DMS53 (cell line): ENCODE results near the gene TNRC18.
A peak's percentile ranks its signal among the peaks of the same experiment; 100 is the strongest.

Experiments used
- DNase-seq: peaks from one replicate; lab custom pipeline; 2025; lab: John Stamatoyannopoulos, UW

TNRC18 gene

DNA sequence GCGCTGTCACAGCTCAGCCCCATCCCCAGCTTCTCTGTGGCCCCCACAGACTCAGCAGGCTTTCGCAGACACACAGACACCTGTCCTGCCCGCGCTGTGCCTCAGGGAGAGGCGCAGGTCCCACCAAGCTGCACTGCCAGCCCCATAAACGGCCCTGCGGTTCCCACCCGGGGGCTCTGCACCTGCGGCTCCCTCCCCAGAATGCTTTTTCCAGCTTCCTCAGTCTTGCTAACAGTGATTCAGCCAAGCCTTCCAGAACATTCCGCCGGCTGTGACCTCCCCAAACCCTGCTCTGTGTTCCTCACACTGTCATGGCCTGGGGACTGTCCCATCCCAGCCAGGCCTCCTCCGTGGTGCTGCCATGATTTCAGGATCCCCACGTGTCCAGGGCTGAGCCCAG is 27.8 kb upstream of the TNRC18 start:
- no peak for DNase-seq

DNA sequence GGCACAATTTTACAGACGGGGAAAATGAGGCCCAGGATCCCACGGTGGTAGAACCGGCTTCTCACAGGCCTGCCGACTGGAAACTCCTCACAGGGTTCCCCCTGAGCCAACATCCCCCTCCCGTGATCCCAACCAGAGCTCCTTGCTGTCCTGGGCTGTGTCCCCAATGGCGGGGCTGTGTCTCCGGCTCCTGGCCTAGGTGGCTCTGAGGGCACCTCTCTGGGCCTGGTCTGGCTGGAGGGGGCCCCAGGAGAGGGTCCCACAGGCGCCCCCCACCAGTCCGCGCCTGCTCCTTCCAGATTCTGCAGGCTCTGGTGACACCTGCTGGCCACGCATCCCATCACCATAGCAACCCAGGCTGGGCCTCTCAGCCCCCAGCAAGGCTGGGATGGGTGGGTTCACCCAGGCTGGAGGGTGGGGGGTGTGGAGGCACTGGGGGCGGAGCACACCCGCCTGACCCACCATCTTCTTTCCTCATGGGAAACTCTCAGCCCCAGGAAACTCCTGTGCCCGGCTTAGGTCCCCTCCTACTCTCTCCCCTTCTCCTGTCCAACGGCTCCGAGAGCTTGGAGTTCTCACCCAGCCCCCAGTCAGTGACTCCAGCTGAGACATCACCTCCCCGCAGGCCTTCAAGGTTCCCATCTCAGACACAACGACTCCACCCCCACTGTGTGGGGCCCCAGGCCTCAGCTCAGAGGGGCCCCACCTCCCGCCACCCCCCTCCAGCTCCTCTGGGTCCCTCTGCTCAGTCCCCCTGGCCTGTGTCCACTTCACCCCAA is 27.1 kb upstream of the TNRC18 start:
- DNase-seq, result peak; percentile 66

GRCh38 chr7:5448378-5449037 is 24.9 kb upstream of the TNRC18 start:
- no peak for DNase-seq

- DNase-seq, result no peak
These were observed 22.5 kb upstream of the TNRC18 start for GRCh38 chr7:5445981-5446594.

DNA sequence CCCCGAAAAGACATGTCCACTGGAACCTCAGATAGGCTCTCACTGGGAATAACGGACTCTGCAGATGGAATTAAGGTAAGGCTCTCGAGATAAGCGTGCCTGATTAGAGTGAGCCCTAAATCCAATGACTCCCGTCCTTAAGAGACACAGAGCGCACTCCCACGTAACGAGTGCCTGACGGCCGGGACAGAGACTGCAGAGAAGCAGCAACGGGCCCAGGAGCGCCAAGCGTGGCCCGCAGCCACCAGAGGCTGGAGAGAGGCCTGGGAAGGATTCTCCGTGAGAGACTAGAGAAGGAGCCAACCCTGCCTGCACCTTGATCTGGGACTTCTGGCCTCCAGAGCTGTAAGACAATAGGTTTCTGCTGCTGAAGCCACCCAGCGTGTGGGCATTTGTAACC is 20.0 kb upstream of the TNRC18 start:
- DNase-seq, result no peak

- no peak for DNase-seq
These were observed 19.2 kb upstream of the TNRC18 start for GRCh38 chr7:5442757-5443305.

GRCh38 chr7:5441840-5442503 is 18.3 kb upstream of the TNRC18 start:
- no peak for DNase-seq

- DNase-seq, result no peak
These were observed 16.2 kb upstream of the TNRC18 start for GRCh38 chr7:5439572-5440496.

GRCh38 chr7:5439209-5439571 is 15.6 kb upstream of the TNRC18 start:
- no peak for DNase-seq

GRCh38 chr7:5437987-5438386 is 14.4 kb upstream of the TNRC18 start:
- no peak for DNase-seq

DNA sequence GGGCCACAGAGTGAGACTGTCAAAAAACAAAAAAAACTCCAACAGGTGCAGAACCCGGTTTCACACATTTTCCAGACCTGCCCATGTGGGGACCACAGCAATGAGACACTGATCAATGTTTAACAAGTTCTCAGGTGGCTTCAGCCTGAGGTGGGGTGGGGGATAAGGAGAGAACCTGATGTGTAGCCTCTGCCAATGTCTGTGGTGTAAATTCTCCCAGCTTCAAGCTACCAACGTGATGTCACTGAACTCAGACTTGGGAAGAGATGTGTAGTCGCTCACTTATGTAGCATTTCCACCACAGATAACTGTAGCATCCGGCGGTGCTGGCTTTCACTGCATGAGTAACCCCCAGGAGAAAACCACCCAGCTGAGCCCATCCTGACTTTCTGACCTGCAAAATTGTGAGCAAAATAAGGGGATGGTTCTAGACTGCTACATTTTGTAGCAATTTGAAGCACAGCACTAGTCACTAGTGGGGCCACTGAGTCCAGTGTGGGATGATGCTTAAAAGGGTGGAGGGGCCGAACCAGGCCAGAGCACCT is 13.8 kb upstream of the TNRC18 start:
- no peak for DNase-seq

DNA sequence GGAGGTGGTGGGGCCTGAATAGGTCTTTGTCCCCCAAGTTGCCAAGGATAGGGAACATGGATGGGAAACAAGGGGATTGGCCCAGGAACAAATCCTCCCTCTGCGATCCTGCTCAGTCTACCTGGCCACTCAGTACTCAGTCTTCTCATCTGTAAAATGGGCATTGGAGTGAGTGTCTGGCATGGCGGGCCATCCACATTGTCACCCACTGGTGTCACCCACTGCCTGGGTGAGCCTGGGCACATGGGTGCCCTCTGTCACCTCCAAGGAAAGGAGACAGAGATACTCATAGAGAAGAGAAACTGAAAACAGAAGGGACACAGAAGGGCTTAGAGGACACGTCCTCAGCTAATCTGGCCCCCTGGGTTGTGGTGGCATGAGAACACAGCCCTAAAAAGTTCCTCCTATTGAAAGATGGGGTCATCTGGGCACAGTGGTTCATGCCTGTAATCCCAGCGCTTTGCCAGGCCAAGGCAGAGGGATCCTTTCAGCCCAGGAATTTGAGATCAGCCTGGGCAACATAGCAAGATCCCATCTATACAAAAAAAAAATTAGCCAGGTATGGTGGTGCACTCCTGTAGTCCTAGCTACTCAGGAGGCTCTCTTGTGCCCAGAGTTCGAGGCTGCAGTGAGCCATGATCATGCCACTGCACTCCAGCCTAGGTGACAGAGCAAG is 12.5 kb upstream of the TNRC18 start:
- no peak for DNase-seq

GRCh38 chr7:5435291-5436002 is 11.8 kb upstream of the TNRC18 start:
- peak; percentile 51 for DNase-seq

DNA sequence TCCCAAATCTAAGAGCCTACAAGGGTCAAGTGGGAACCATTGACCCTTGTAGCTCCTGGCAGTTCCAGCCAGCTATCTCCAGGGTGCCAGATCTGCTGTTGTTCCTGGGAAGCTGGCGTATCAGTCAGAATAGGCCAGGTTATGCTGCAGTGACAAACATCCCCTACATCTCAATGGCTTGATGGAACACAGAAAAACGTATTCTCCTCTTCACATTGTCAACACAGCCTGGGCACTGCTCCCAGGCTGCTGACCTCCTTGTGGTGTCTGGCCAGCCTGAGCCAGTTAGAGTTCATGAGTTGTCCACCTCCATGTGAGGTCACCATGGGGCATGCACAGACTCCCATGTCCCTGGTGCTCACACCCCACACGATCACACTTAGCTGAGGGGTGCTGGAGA is 9.5 kb upstream of the TNRC18 start:
- DNase-seq, result no peak

GRCh38 chr7:5432691-5433090 is 9.1 kb upstream of the TNRC18 start:
- DNase-seq, result no peak

DNA sequence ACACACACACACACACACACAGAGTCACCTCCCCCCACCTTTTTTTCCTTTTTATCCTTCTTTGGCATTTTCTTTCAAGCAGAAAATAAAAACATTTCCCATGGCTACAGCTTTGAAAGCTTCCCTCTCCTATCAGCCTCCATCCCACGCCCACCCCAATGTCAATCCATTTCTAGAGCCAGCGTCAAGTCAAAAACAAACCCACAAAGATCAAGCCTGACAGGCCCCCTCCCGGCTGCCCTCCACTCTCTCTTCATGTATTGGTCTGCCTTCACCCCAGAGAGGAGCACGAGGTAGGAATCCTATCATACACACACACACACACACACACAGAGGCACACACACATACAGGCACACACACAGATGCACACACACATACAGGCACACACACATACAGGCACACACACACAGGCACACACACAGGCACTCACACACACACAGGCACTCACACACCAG is 8.0 kb upstream of the TNRC18 start:
- no peak for DNase-seq

- DNase-seq, result no peak
These were observed 6.9 kb upstream of the TNRC18 start for GRCh38 chr7:5430612-5430947.

DNA sequence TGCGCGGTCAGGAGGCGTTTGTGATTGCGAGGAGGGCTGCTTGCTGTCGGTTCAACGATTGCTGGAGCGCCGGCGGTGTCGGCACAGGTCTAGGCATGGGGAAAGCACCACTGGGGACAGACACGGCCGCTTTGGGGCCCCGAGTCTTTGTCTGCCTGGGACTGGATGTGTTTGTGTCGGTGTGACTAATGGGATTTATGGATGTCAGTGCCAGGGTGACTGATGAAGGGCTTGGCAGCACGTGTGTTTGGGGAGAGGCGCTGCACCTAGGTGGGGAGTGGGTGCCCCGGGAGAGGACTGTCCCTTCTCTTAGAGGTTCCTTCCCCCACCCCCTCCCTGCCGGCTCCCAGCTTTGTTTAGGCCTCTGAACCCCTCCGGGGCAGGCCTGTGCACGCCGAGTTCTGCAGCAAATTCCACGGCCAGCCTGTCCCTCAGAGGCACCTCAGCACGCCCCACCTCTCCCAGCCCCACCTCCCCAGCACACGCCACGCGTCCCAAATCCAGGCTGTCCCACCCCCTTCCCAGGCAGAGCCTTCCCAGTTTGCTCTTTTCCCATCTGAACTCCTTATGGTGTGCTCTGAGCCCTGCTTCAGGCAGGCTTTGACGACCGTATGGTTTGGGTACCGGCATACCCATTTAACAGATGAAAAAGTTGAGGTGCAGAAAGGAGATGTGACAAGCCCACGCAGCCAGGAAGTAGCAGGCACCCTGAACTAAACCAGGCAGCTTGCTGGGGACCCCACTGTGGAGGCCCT is 6.4 kb upstream of the TNRC18 start:
- DNase-seq, result peak; percentile 72

DNA sequence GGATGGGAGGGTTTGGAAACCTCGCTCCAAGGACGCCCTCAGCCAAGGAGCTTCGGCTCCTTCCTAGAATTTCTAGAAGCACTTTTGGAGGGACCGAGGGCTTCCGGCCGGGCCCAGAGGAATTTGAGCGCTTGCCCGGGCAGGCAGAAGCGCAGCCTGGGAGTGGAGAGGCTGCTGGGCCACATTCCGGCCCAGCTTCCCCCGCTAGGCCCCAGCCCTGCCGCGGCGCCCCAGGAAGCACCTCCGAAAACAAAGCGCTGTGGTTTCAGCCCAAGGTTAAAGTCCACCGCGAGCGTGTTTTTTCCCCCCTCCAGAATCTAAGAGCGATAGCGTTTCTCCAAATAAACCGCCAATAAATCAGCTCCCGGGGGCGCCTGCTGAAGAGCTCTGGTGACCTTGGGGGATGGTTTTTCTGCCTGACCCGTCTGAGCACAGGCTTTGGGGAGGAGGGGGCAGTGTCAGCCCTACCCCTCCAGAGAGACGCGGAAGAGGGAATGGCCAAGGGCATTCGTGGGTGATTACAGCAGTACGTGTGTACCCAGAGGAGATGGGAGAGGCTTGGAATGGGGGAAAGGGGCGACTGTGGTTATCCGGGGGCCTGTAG is 5.7 kb upstream of the TNRC18 start:
- DNase-seq, result peak; percentile 75
